ENCODE measurements around the gene GABRB1. TPM values are rescaled to one million over a fixed set of nuclear protein-coding genes. Genes with fewer than 3 reads are reported as not detected.

The GABRB1 gene
- total RNA-seq, 4 donors from 2014 or later = not detected

DNA sequence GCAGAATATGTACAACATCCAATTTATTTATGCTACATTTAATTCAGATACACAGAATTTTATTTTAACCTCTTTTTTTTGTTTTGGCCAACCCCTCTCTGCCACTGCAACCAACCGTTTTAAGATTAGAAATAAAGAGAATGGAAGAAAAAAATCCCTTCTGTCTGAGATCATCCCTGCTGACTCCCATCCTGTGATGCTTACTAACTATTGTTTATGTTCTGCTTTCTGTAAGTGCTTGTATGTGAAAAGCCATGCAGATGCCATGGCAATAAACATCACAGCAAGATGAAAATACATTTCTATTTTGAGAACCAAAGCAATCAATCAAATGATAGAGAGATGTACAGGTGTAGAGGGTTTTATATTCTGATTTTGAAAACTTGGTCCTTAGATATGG lies 70.1 kb downstream of the GABRB1 start:
- intact Hi-C loops (cut with DNase I; ENCODE audit: low total_unique reads) = no loop called here
- TF ChIP-seq CTCF (IDR thresholded peaks at IDR 0.05) = no peak
- no peak for TF ChIP-seq POLR2A (IDR thresholded peaks at IDR 0.05)
- 38 to 40% methylated on average over 1 of the region's 1 CpG for WGBS, 2 donors
- no peak overlapping the region for H3K4me3 ChIP-seq (ENCODE audit: low read depth, poor library complexity, severe bottlenecking)
- DNase-seq (ENCODE audit: low spot score in 2 of 2) = no peak

DNA sequence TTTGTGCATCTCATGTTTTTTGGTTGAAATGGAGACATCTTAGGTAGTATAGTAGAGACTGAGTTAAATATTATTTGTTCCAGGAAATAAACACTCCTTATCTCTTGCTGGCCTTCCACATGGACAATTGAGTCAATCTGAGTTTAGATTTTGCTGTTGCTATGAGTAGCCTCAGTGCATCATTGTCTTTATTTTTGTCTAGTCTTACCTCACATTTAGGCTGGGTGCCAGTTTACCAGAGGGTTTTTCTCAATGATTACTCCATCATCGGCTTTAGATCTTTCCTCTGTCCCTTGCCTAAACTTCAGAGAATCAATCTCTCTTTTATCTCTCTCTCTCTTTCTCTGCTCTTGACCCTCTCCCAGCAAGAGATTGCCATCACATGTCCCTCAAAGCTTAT lies 73.6 kb downstream of the GABRB1 start:
- intact Hi-C loops (cut with DNase I; ENCODE audit: low total_unique reads) = no loop called here
- TF ChIP-seq CTCF (IDR thresholded peaks at IDR 0.05) = no peak
- no peak for TF ChIP-seq POLR2A (IDR thresholded peaks at IDR 0.05)
- WGBS, 2 donors = 52 to 62% methylated on average over 1 of the region's 1 CpG
- H3K4me3 ChIP-seq (ENCODE audit: low read depth, poor library complexity, severe bottlenecking) = no peak overlapping the region
- DNase-seq (ENCODE audit: low spot score in 2 of 2) = no peak

DNA sequence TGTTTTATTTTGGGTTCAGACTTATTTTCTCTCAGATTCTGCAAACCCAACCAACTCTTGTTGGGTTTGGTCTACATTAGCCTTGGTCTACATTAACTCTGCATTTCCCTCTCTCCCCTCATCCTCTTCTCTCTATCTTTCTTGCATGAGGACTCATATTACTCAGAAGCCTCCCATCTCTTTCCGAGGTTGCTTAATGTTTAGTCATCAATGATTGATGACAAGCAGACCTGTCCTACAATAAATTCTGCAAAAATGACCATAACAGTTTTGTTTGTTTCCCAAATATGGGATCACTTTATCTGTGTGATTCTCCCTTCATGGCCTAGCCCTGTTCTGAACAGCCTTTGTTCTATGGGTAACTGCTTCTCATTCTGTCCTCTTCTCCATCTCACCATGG lies 75.2 kb downstream of the GABRB1 start:
- WGBS, 2 donors = 52 to 86% methylated on average over 1 of the region's 1 CpG
- H3K4me3 ChIP-seq (ENCODE audit: low read depth, poor library complexity, severe bottlenecking) = no peak overlapping the region
- DNase-seq (ENCODE audit: low spot score in 2 of 2) = no peak
- intact Hi-C loops (cut with DNase I; ENCODE audit: low total_unique reads) = no loop called here
- TF ChIP-seq CTCF (IDR thresholded peaks at IDR 0.05) (no peak), POLR2A (IDR thresholded peaks at IDR 0.05) (no peak)

- TF ChIP-seq POLR2A (IDR thresholded peaks at IDR 0.05) (no peak), CTCF (IDR thresholded peaks at IDR 0.05) (no peak)
- intact Hi-C loops (cut with DNase I; ENCODE audit: low total_unique reads) = no loop called here
- H3K4me3 ChIP-seq (ENCODE audit: low read depth, poor library complexity, severe bottlenecking) = no peak overlapping the region
- no peak for DNase-seq (ENCODE audit: low spot score in 2 of 2)
- WGBS, 2 donors = 90 to 93% methylated on average over 2 of the region's 2 CpGs
Measured at GRCh38 chr4:47109379-47109778, 78.0 kb downstream of the GABRB1 start.

DNA sequence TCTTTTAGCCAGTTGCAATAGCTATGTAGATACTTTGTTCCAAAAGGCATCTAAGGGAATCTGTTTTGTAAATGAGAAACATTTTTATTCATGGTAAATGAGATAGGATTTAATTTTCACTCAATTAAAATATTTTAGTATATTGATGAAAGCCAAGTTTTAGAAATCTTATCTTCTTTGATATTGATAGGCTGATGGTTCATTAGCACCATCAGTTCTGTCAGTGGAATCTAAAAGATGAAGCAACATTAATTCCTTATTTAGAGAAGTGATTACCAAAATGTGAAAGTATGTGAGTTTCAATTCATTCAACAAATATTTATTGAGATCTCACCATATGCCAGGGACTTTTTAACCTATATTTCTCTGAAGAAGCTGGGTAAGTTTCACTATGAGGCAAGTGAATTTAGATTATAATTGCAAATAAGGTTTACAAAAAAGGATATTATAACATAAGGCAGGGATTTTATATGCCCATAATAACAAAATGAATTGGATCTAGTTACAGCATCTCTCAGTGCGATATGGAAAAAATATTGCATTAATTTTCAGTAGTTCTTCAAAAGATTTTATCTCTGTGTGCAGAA lies 79.3 kb downstream of the GABRB1 start:
- H3K4me3 ChIP-seq (ENCODE audit: low read depth, poor library complexity, severe bottlenecking) = no peak overlapping the region
- 70 to 75% methylated on average over 1 of the region's 1 CpG for WGBS, 2 donors
- intact Hi-C loops (cut with DNase I; ENCODE audit: low total_unique reads) = no loop called here
- TF ChIP-seq POLR2A (IDR thresholded peaks at IDR 0.05) (no peak), CTCF (IDR thresholded peaks at IDR 0.05) (no peak)
- DNase-seq (ENCODE audit: low spot score in 2 of 2) = no peak
